Measurements from ENCODE around the gene SLC6A17.

GRCh38 chr1:110200190-110200589 is 49.9 kb downstream of the SLC6A17 start:
- TF ChIP-seq POLR2A (IDR thresholded peaks at IDR 0.05): no peak
- no peak for TF ChIP-seq CTCF (IDR thresholded peaks at IDR 0.05)
